ENCODE results near the gene MACROD1.

Gene MACROD1

GRCh38 chr11:64128255-64129006 lies 37.5 kb downstream of the MACROD1 start:
- no peak for DNase-seq

DNA sequence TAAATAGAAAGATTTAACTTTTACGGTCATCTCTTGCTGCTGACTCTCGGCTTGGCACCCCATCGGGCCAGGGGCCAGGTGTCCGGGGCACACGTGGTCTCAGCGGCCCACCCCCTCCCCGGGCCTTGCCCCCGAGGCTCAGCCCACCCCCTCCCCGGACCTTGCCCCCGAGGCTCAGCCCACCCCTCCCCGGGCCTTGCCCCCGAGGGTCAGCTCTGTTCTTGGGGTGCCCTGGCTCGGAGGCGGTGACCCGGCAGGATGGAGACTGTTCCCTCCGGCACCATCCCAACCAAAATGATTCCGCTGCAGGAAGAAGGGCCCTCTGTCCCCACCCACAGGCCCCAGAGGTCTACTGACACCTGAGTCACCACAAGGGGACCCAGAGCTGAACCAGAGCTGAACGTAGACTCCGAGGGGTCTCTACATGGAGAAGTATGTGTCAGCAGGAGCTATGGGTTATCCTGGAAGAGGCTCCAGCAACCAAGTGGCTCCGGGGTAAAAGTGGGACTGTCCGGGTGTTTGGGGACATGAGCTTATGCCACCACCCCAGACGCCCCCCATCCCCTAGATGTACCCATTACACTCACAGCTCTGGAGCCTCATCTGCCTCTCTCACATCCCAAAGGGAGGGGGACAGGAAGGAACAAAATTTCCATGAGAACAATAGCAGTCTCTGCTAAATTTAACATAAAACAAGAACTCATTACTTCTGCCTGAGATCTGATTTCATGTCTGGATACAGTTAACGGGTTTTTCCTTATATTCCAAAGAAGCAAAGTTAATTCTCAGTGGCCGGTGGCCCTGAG lies 38.4 kb downstream of the MACROD1 start:
- no peak for DNase-seq

DNA sequence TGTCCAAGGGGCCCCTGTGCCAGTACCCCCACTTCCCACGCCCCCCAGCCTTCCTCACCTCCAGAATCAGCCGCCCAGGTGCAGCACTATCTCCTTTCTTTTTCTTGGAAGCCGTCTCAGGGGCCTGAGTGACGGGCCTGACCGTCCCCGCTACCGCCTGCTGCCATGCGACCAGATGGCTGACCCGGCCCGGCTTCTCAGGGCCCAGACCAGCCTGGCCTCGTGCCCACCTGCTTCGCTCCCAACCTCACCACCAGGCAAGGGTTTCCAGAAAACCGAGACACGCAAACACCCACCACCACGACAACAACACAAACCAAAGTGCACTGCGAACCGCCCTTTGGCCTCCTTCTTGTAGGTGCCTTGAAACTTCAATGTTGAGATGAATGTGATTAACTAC lies 39.1 kb downstream of the MACROD1 start:
- no peak for DNase-seq

GRCh38 chr11:64126371-64126770 lies 39.5 kb downstream of the MACROD1 start:
- no peak for DNase-seq

- DNase-seq: no peak
Measured at GRCh38 chr11:64125676-64126075, 40.2 kb downstream of the MACROD1 start.

DNA sequence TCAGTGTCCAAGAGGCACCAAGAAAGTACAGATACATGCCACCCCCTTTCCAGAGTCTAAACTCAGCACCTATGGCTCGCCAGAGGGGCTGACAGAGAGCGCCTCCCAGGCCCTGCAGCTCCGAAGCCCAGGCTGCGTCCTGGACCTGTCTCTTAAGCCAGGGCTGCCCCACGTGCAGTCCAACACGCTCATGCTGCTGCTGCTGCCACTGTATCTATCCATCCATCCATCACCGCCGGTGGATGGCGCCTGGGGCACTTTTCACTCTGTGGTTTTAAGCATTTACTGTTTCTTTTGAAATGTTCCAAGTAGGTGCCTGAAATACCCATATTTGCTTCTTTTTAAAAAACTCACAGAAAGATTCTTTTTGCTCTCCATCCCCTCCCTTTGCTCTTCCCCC lies 41.8 kb downstream of the MACROD1 start:
- DNase-seq: peak; percentile 15

- DNase-seq: no peak
Measured at GRCh38 chr11:64123679-64124078, 42.2 kb downstream of the MACROD1 start.

GRCh38 chr11:64122411-64123410 lies 43.2 kb downstream of the MACROD1 start:
- no peak for DNase-seq

- DNase-seq: peak; percentile 3
Measured at GRCh38 chr11:64121663-64122410, 44.1 kb downstream of the MACROD1 start.

DNA sequence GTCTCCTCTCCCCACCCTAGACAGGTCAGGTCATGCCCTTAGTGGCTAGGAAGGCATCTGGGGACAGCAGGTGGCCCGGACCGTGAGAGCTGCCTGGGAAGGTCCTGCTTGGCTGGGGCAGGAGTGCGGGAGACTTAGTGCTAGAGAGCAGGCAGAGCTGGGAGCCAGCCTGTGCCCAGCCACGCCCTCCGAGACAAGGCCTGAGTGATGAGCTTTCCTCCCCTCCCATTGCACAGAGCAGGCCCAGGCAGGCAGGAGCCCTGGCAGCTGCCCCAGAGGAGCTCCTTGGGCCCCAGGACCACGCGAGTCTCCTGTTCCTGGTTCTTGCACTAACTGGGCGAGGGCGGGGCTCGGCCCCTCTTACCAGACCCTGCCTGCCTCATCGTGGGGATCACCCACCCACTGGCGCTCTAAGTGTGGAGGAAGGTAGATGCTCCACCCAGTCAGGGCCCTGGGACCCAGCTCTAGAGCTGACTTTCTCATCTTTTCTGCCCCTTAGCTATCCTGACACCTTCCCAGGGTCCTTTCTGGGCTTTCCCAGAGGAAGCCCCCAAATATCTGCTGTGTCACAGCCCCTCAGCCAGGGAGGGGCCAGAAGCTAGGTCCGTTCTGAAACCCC lies 44.9 kb downstream of the MACROD1 start:
- no peak for DNase-seq

- DNase-seq: no peak
Measured at GRCh38 chr11:64119700-64120099, 46.2 kb downstream of the MACROD1 start.

- no peak for DNase-seq
Measured at GRCh38 chr11:64118876-64119665, 46.8 kb downstream of the MACROD1 start.

DNA sequence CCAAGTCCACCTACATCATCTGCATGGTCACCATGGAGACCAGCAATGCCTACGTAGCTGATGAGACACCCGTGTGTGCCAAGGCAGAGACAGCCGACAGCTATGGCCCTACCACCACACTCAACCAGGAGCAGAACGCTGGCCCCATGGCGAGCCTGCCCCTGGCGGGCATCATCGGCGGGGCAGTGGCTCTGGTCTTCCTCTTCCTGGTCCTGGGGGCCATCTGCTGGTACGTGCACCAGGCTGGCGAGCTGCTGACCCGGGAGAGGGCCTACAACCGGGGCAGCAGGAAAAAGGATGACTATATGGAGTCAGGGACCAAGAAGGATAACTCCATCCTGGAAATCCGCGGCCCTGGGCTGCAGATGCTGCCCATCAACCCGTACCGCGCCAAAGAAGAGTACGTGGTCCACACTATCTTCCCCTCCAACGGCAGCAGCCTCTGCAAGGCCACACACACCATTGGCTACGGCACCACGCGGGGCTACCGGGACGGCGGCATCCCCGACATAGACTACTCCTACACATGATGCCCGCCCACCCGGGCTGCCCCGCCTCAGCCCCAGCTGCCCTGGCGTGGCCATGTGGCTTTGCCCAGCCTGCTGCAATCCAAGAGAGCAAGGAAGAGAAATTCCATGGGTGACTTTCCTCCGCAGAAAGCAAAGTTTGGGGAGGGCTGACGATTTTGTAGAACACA lies 48.0 kb downstream of the MACROD1 start:
- DNase-seq: no peak

- DNase-seq: no peak
Measured at GRCh38 chr11:64115531-64116522, 50.1 kb downstream of the MACROD1 start.

GRCh38 chr11:64114231-64114630 lies 51.7 kb downstream of the MACROD1 start:
- no peak for DNase-seq

DNA sequence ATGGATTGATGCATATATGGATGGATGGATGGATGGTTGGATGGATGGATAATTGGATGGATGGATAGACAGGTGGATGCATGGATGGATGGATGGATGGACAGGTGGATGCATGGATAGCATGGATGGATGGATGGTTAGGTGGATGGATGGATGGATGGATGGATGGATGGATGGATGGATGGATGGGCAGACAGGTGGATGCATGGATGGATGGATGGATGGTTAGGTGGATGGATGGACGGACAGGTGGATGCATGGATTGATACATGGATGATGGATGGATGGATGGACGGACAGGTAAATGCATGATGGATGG lies 52.5 kb downstream of the MACROD1 start:
- DNase-seq: no peak

DNA sequence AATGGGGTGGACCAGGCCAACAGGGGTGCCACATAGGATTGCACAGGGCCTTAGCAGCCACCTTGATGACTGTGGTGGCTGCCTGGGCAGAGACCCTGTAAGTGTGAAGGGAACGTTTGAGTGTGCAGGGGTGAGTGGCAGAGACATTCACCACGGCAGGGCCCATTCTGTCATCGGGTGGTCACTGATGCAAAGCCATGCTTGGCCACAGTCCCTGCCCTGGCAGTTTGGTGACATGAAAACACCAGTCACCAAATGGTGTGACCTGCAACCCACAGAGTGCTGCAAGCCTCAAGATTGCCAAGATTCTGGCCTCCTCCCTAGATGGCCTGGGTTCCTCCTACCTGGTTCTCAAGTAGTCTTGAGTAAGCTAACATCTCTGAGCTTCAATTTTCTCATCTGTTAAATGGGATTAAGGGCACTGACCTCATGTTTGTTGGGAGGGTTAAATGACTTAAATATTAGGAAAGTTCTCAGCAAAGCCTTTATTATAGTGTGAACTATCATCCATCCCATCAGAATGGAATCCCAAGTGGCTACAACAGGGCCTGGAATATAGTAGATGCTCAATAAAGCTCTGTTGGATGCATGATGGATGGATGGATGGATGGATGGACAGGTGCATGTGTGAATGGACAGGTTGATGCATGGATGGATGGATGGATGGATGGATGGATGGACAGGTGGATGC lies 53.0 kb downstream of the MACROD1 start:
- no peak for DNase-seq

Data from MV-4-11 (cell line).